WTC11 (cell line): ENCODE measurements around the gene RFESD. TPM values are rescaled to one million over a fixed set of nuclear protein-coding genes. Genes with fewer than 3 reads are reported as not detected.

Experiments
- ATAC-seq: fragments of 200-7000 bp; cut with Tn5 transposase; 2 replicates; pipeline ENCODE4 v1.10.0; 2021; ENCODE audit warnings: mild to moderate bottlenecking, moderate library complexity
- CTCF ChIA-PET: fragments of 300-600 bp; sonication (Branson Sonifier 250); formaldehyde crosslinking; loops from one replicate; lab custom pipeline; 2021; ENCODE audit warnings: antibody characterized with exemption; lab: Charles Lee
- POLR2A ChIA-PET: fragments of 350-600 bp; sonication (Branson Sonifier 250); formaldehyde crosslinking; loops from one replicate; lab custom pipeline; 2021; ENCODE audit warnings: antibody characterized with exemption; lab: Charles Lee
- DNase-seq: peaks from one replicate; pipeline ENCODE4 v3.0.0; 2021; ENCODE audit warnings: low spot score
- H3K27ac Mint-ChIP-seq: 2 replicates; pipeline ENCODE4 v1.8.0; 2021; ENCODE audit warnings: mixed read lengths
- H3K27me3 Mint-ChIP-seq: 2 replicates; pipeline ENCODE4 v1.8.0; 2021; ENCODE audit warnings: low read depth, mild to moderate bottlenecking, moderate library complexity, mixed read lengths
- H3K36me3 Mint-ChIP-seq: 2 replicates; pipeline ENCODE4 v1.8.0; 2021; ENCODE audit warnings: mixed read lengths
- H3K4me1 Mint-ChIP-seq: 2 replicates; pipeline ENCODE4 v1.8.0; 2022; ENCODE audit warnings: mixed read lengths
- H3K4me3 Mint-ChIP-seq: 2 replicates; pipeline ENCODE4 v1.8.0; 2021; ENCODE audit warnings: mild to moderate bottlenecking, moderate library complexity, mixed read lengths
- H3K9me3 Mint-ChIP-seq: 2 replicates; pipeline ENCODE4 v1.8.0; 2021; ENCODE audit warnings: mixed read lengths
- AFF4 ChIP-seq: sonication (generic); formaldehyde crosslinking; IDR thresholded peaks from 2 replicates; pipeline ENCODE4 v1.8.1; 2023; ENCODE audit warnings: mild to moderate bottlenecking, missing genetic modification reagents, borderline replicate concordance
- ARID4B ChIP-seq: sonication (generic); formaldehyde crosslinking; IDR thresholded peaks from 2 replicates; pipeline ENCODE4 v1.8.0; 2023; ENCODE audit warnings: missing genetic modification reagents, mild to moderate bottlenecking, borderline replicate concordance
- CTCF ChIP-seq: fragments of 200-600 bp; IDR thresholded peaks from 2 replicates; pipeline ENCODE4 v1.8.0; 2022; ENCODE audit warnings: antibody characterized with exemption
- ELF4 ChIP-seq: sonication (generic); formaldehyde crosslinking; IDR thresholded peaks from 2 replicates; pipeline ENCODE4 v1.8.1; 2022; ENCODE audit warnings: low read depth, mild to moderate bottlenecking, moderate library complexity, missing genetic modification reagents
- GRHL2 ChIP-seq: fragments of 250-450 bp; sonication (Bioruptor Pico); IDR thresholded peaks from 2 replicates; pipeline ENCODE4 v1.8.0; 2022; ENCODE audit warnings: mild to moderate bottlenecking, moderate library complexity; ENCODE audit not compliant: insufficient replicate concordance, severe bottlenecking
- HMGXB4 ChIP-seq: sonication (generic); formaldehyde crosslinking; IDR thresholded peaks from 2 replicates; pipeline ENCODE4 v1.8.1; 2023; ENCODE audit warnings: mild to moderate bottlenecking, moderate library complexity, missing genetic modification reagents
- IRF2 ChIP-seq: sonication (generic); formaldehyde crosslinking; IDR thresholded peaks from 2 replicates; pipeline ENCODE4 v1.8.0; 2022; ENCODE audit warnings: low read depth, missing genetic modification reagents, borderline replicate concordance
- JAZF1 ChIP-seq: fragments of 250-450 bp; sonication (Bioruptor Pico); IDR thresholded peaks from 2 replicates; pipeline ENCODE4 v1.9.0; 2021; ENCODE audit warnings: moderate library complexity, mild to moderate bottlenecking, inconsistent platforms
- JUN ChIP-seq: sonication (generic); formaldehyde crosslinking; IDR thresholded peaks from 2 replicates; pipeline ENCODE4 v1.8.0; 2023; ENCODE audit warnings: mild to moderate bottlenecking, missing genetic modification reagents
- MAX ChIP-seq: sonication (generic); formaldehyde crosslinking; IDR thresholded peaks from 2 replicates; pipeline ENCODE4 v1.8.0; 2022; ENCODE audit warnings: mild to moderate bottlenecking, missing genetic modification reagents
- OVOL2 ChIP-seq: fragments of 250-450 bp; sonication (Bioruptor Pico); IDR thresholded peaks from 2 replicates; pipeline ENCODE4 v1.9.0; 2021; ENCODE audit warnings: mild to moderate bottlenecking, borderline replicate concordance
- USF1 ChIP-seq: sonication (generic); formaldehyde crosslinking; IDR thresholded peaks from 2 replicates; pipeline ENCODE4 v1.8.0; 2022; ENCODE audit warnings: mild to moderate bottlenecking, missing genetic modification reagents
- ZNF138 ChIP-seq: sonication (generic); formaldehyde crosslinking; conservative IDR thresholded peaks from 2 replicates; pipeline ENCODE4 v1.8.1; 2022; ENCODE audit warnings: mild to moderate bottlenecking, moderate library complexity, missing genetic modification reagents
- ZNF219 ChIP-seq: sonication (generic); formaldehyde crosslinking; IDR thresholded peaks from 2 replicates; pipeline ENCODE4 v1.8.0; 2023; ENCODE audit warnings: missing genetic modification reagents, mild to moderate bottlenecking, borderline replicate concordance
- ZNF263 ChIP-seq: sonication (generic); formaldehyde crosslinking; IDR thresholded peaks from 2 replicates; pipeline ENCODE4 v1.8.1; 2022; ENCODE audit warnings: low read depth, mild to moderate bottlenecking, moderate library complexity, missing genetic modification reagents
- ZNF281 ChIP-seq: sonication (generic); formaldehyde crosslinking; IDR thresholded peaks from 2 replicates; pipeline ENCODE4 v1.8.0; 2023; ENCODE audit warnings: mild to moderate bottlenecking, missing genetic modification reagents
- ZSCAN18 ChIP-seq: fragments of 250-450 bp; sonication (Bioruptor Pico); IDR thresholded peaks from 2 replicates; pipeline ENCODE4 v2.1.2; 2022; ENCODE audit warnings: mild to moderate bottlenecking, moderate library complexity
- total RNA-seq: library from RNA; stranded (reverse); gene quantifications from 3 replicates; pipeline ENCODE4 v1.2.3, GENCODE V29; 2021

RFESD gene
- total RNA-seq, 1 experiment from 2014 or later = 5.7 TPM

GRCh38 chr5:95652849-95653248 lies 6.3 kb downstream of the RFESD start (continued):
- no peak for TF ChIP-seq ARID4B (CRISPR knock-in tag)
- no peak for TF ChIP-seq ZSCAN18 (CRISPR knock-in tag)
- TF ChIP-seq JAZF1 = no peak
- TF ChIP-seq OVOL2 = no peak
- no peak for TF ChIP-seq HMGXB4
- no peak for TF ChIP-seq AFF4 (CRISPR knock-in tag)
- TF ChIP-seq ZNF219 (CRISPR knock-in tag) = no peak
- no peak for TF ChIP-seq MAX (CRISPR knock-in tag)
- no peak for TF ChIP-seq ZNF138
- no peak for TF ChIP-seq CTCF
- TF ChIP-seq ELF4 (CRISPR knock-in tag) = no peak

- CTCF ChIA-PET = interaction anchor here (1.2 kb wide), 1 partner anchor 10 kb away, joined by 4 read pairs; no protein-coding TSS in a partner anchor
- POLR2A ChIA-PET = no interaction called here
- Mint-ChIP-seq H3K4me1 (no peaks in the 10 kb centered on the region), H3K36me3 (peaks cover 4% of the 10 kb centered on the region; the same call in 1 of the 2 replicates), H3K4me3 (no peak overlapping the region), H3K27ac (no peak overlapping the region), H3K27me3 (no peaks in the 10 kb centered on the region), H3K9me3 (no peaks in the 10 kb centered on the region)
- ATAC-seq = no peak
- DNase-seq = no peak
- no peak for TF ChIP-seq IRF2 (CRISPR knock-in tag)
- TF ChIP-seq JUN (CRISPR knock-in tag) = no peak
- no peak for TF ChIP-seq ZNF263 (CRISPR knock-in tag)
- TF ChIP-seq GRHL2 (CRISPR knock-in tag) = no peak
- no peak for TF ChIP-seq USF1 (CRISPR knock-in tag)
- TF ChIP-seq ZNF281 (CRISPR knock-in tag) = no peak
- no peak for TF ChIP-seq OVOL2
Measured at GRCh38 chr5:95654196-95654595, 7.6 kb downstream of the RFESD start.
